ENCODE measurements around the gene RPN1. TPM values are rescaled to one million over a fixed set of nuclear protein-coding genes. Genes with fewer than 3 reads are reported as not detected.

RPN1 gene
- total and polyA plus RNA-seq, 2 experiments from 2014 or later, result 419 to 422 TPM

GRCh38 chr3:128617270-128617556, 33.4 kb downstream of the RPN1 start:
- 92% methylated on average over 9 of the region's 9 CpGs for WGBS (ENCODE audit: low lambda C conversion rate, missing lambda C conversion rate)
- Histone ChIP-seq H3K27me3 (no peaks in the 10 kb centered on the region), H3K4me2 (peak overlapping the region; percentile 83), H3K9me2 (replicated peaks; ENCODE audit: insufficient read depth) (no peaks in the 10 kb centered on the region), H2AFZ (peak overlapping the region; percentile 60), H3K79me2 (peaks cover 22% of the 10 kb centered on the region), H3K9me3 (ENCODE audit: low read depth) (no peaks in the 10 kb centered on the region), H3K36me3 (replicated peaks; ENCODE audit: insufficient read depth, low read depth) (no peaks in the 10 kb centered on the region), H3K27ac (peak overlapping the region; percentile 59), H3K4me1 (ENCODE audit: insufficient read depth) (peaks cover 12% of the 10 kb centered on the region), H4K20me1 (ENCODE audit: insufficient read depth, poor library complexity, severe bottlenecking) (no peaks in the 10 kb centered on the region), H3K4me3 (no peak overlapping the region)
- no peak for TF ChIP-seq CTCF (IDR thresholded peaks at IDR 0.05; ENCODE audit: poor library complexity)
- no peak for TF ChIP-seq EZH2phosphoT487 (IDR thresholded peaks at IDR 0.05; ENCODE audit: low read depth, severe bottlenecking, unreplicated experiment)
- TF ChIP-seq EZH2 (IDR thresholded peaks at IDR 0.05; ENCODE audit: borderline replicate concordance), result no peak
- DNase-seq (ENCODE audit: low spot score), result no peak

GRCh38 chr3:128616516-128617269, 33.9 kb downstream of the RPN1 start:
- no peak for DNase-seq (ENCODE audit: low spot score)
- Histone ChIP-seq H3K4me3 (no peak overlapping the region), H3K4me2 (peak overlapping the region; percentile 83), H2AFZ (no peak overlapping the region), H3K36me3 (replicated peaks; ENCODE audit: insufficient read depth, low read depth) (no peaks in the 10 kb centered on the region), H4K20me1 (ENCODE audit: insufficient read depth, poor library complexity, severe bottlenecking) (no peaks in the 10 kb centered on the region), H3K27ac (no peak overlapping the region), H3K27me3 (no peaks in the 10 kb centered on the region), H3K9me2 (replicated peaks; ENCODE audit: insufficient read depth) (no peaks in the 10 kb centered on the region), H3K79me2 (peaks cover 22% of the 10 kb centered on the region), H3K9me3 (ENCODE audit: low read depth) (no peaks in the 10 kb centered on the region), H3K4me1 (ENCODE audit: insufficient read depth) (peaks cover 12% of the 10 kb centered on the region)
- WGBS (ENCODE audit: low lambda C conversion rate, missing lambda C conversion rate), result 96% methylated on average over 15 of the region's 16 CpGs
- TF ChIP-seq EZH2phosphoT487 (IDR thresholded peaks at IDR 0.05; ENCODE audit: low read depth, severe bottlenecking, unreplicated experiment) (no peak), EZH2 (IDR thresholded peaks at IDR 0.05; ENCODE audit: borderline replicate concordance) (no peak)

DNA sequence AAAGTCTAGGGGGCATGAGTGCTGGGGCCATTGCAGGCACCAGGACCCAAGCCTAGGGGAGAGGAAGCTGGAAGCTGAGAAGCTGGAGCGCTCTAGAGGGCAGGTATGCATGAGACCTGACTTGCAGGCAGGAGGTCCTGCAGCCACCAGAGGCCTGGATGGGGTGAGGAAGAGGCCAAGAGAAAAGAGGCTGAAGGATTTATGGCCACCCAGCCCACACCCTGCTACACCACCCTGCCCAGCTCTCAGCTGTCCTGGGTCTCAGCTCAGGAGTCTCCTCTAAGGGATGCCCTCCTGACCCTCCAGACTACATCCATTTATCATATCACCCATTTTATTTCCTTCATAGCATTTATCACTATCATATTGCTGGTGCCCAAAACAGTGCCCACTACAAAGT, 36.5 kb downstream of the RPN1 start:
- DNase-seq (ENCODE audit: low spot score), result no peak
- TF ChIP-seq EZH2phosphoT487 (IDR thresholded peaks at IDR 0.05; ENCODE audit: low read depth, severe bottlenecking, unreplicated experiment) (no peak), CTCF (IDR thresholded peaks at IDR 0.05; ENCODE audit: poor library complexity) (no peak), EZH2 (IDR thresholded peaks at IDR 0.05; ENCODE audit: borderline replicate concordance) (no peak)
- no peaks in the 10 kb centered on the region for H3K9me3 ChIP-seq (ENCODE audit: low read depth)
- H3K36me3 ChIP-seq (replicated peaks; ENCODE audit: insufficient read depth, low read depth), result no peaks in the 10 kb centered on the region
- H3K4me1 ChIP-seq (ENCODE audit: insufficient read depth), result peaks cover 10% of the 10 kb centered on the region
- no peak overlapping the region for H3K4me2 ChIP-seq
- H2AFZ ChIP-seq, result no peak overlapping the region
- no peaks in the 10 kb centered on the region for H4K20me1 ChIP-seq (ENCODE audit: insufficient read depth, poor library complexity, severe bottlenecking)
- peaks cover 9% of the 10 kb centered on the region for H3K79me2 ChIP-seq
- no peaks in the 10 kb centered on the region for H3K9me2 ChIP-seq (replicated peaks; ENCODE audit: insufficient read depth)
- H3K27me3 ChIP-seq, result no peaks in the 10 kb centered on the region
- H3K27ac ChIP-seq, result no peak overlapping the region
- 100% methylated on average over 1 of the region's 1 CpG for WGBS (ENCODE audit: low lambda C conversion rate, missing lambda C conversion rate)
- no peak overlapping the region for H3K4me3 ChIP-seq

DNA sequence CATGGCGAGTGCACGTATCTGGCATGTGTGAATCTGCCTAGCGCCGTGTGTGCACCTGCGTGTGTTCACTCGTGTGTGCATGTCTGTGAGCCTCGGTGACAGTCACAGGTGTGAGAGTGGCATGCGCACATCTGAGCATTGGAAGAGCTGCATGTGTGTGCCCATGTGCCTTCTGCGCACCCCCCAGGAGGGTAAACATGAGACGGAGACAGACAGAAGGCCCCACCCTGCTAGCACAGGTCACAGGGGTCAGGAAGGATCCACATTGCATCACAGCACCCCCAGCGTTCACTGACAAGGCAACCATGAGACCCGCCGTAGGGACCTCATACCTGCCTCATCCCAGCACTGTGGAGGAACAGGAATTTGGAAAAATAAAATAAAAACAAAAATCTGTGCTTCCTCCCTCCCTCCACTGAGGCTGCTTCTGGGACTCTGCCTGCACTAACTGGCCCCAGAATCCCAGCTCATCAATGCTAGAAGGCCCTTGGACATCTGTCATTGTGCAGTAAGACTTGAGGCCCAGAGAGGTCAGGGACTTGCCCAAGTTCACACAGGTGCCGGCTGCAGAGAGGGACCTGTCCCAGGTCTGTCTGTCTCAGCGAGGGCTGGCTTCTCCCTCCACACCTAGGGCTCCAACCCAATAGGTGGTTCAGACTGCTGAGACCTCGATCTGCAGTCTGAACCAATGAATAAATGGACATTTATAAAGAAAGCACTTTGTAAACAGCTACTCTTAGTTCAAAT, 37.4 kb downstream of the RPN1 start:
- peaks cover 2% of the 10 kb centered on the region for H3K4me1 ChIP-seq (ENCODE audit: insufficient read depth)
- H3K9me2 ChIP-seq (replicated peaks; ENCODE audit: insufficient read depth), result no peaks in the 10 kb centered on the region
- peaks cover under 1% of the 10 kb centered on the region for H3K79me2 ChIP-seq
- 85% methylated on average over 16 of the region's 16 CpGs for WGBS (ENCODE audit: low lambda C conversion rate, missing lambda C conversion rate)
- no peaks in the 10 kb centered on the region for H4K20me1 ChIP-seq (ENCODE audit: insufficient read depth, poor library complexity, severe bottlenecking)
- no peaks in the 10 kb centered on the region for H3K9me3 ChIP-seq (ENCODE audit: low read depth)
- H3K4me2 ChIP-seq, result no peak overlapping the region
- H2AFZ ChIP-seq, result no peak overlapping the region
- no peaks in the 10 kb centered on the region for H3K27me3 ChIP-seq
- DNase-seq (ENCODE audit: low spot score), result no peak
- no peak overlapping the region for H3K4me3 ChIP-seq
- TF ChIP-seq EZH2 (IDR thresholded peaks at IDR 0.05; ENCODE audit: borderline replicate concordance), result no peak
- no peak for TF ChIP-seq EZH2phosphoT487 (IDR thresholded peaks at IDR 0.05; ENCODE audit: low read depth, severe bottlenecking, unreplicated experiment)
- TF ChIP-seq CTCF (IDR thresholded peaks at IDR 0.05; ENCODE audit: poor library complexity), result no peak
- H3K27ac ChIP-seq, result no peak overlapping the region
- no peaks in the 10 kb centered on the region for H3K36me3 ChIP-seq (replicated peaks; ENCODE audit: insufficient read depth, low read depth)
